Nephron progenitor cell (in vitro differentiated cells): ENCODE data around the gene RDH5.
A peak's percentile ranks its signal among the peaks of the same experiment; 100 is the strongest.

Experiments used
- DNase-seq: peaks from one replicate; pipeline ENCODE4 v3.0.0; 2021
- H3K27ac Mint-ChIP-seq: 2 replicates; pipeline ENCODE4 v1.8.0; 2021; ENCODE audit warnings: mild to moderate bottlenecking, moderate library complexity, mixed read lengths
- H3K27me3 Mint-ChIP-seq: 2 replicates; pipeline ENCODE4 v1.8.0; 2021; ENCODE audit warnings: mild to moderate bottlenecking, low read depth, mixed read lengths; ENCODE audit not compliant: poor library complexity
- H3K36me3 Mint-ChIP-seq: 2 replicates; pipeline ENCODE4 v1.8.0; 2021; ENCODE audit warnings: low read depth, mixed read lengths
- H3K4me1 Mint-ChIP-seq: 2 replicates; pipeline ENCODE4 v1.8.0; 2021; ENCODE audit warnings: mixed read lengths
- H3K4me3 Mint-ChIP-seq: 2 replicates; pipeline ENCODE4 v1.8.0; 2021; ENCODE audit warnings: mild to moderate bottlenecking, moderate library complexity, mixed read lengths
- H3K9me3 Mint-ChIP-seq: 2 replicates; pipeline ENCODE4 v1.8.0; 2021; ENCODE audit warnings: mild to moderate bottlenecking, moderate library complexity, mixed read lengths
- CTCF ChIP-seq: fragments of 200-600 bp; sonication (generic); IDR thresholded peaks from 2 replicates; pipeline ENCODE4 v1.5.0; 2021; ENCODE audit warnings: antibody characterized with exemption

The RDH5 gene

GRCh38 chr12:55713721-55714120 is 6.5 kb upstream of the RDH5 start:
- peaks cover 38% of the 10 kb centered on the region for H3K4me1 Mint-ChIP-seq
- H3K27ac Mint-ChIP-seq, result no peak overlapping the region
- H3K9me3 Mint-ChIP-seq, result no peaks in the 10 kb centered on the region
- H3K27me3 Mint-ChIP-seq, result peaks cover 48% of the 10 kb centered on the region
- H3K36me3 Mint-ChIP-seq, result no peaks in the 10 kb centered on the region
- DNase-seq, result no peak
- no peak for TF ChIP-seq CTCF
- H3K4me3 Mint-ChIP-seq, result no peak overlapping the region

- H3K9me3 Mint-ChIP-seq, result no peaks in the 10 kb centered on the region
- TF ChIP-seq CTCF, result no peak
- DNase-seq, result no peak
- H3K4me1 Mint-ChIP-seq, result peaks cover 43% of the 10 kb centered on the region
- no peaks in the 10 kb centered on the region for H3K36me3 Mint-ChIP-seq
- peak overlapping the region; percentile 88 for H3K4me3 Mint-ChIP-seq
- H3K27ac Mint-ChIP-seq, result peak overlapping the region; percentile 95
- peaks cover 33% of the 10 kb centered on the region for H3K27me3 Mint-ChIP-seq
These were observed 4.9 kb upstream of the RDH5 start for GRCh38 chr12:55715169-55715764.

GRCh38 chr12:55715833-55716581 is 4.2 kb upstream of the RDH5 start, which contains the start of gene BLOC1S1:
Gene BLOC1S1, plus strand, starts transcription at chr12:55716046. Its CDS starts 6 bp downstream, at chr12:55716052.
- Mint-ChIP-seq H3K36me3 (no peaks in the 10 kb centered on the region), H3K27me3 (peaks cover 26% of the 10 kb centered on the region), H3K27ac (peak within 1 kb of the TSS; percentile 95), H3K4me3 (peak within 1 kb of the TSS; percentile 88), H3K4me1 (peaks cover 43% of the 10 kb centered on the region), H3K9me3 (no peaks in the 10 kb centered on the region)
- DNase-seq, result peak; percentile 94
- TF ChIP-seq CTCF, result no peak

GRCh38 chr12:55716582-55716957 is 3.6 kb upstream of the RDH5 start:
- H3K27me3 Mint-ChIP-seq, result peaks cover 21% of the 10 kb centered on the region
- DNase-seq, result no peak
- H3K9me3 Mint-ChIP-seq, result no peaks in the 10 kb centered on the region
- TF ChIP-seq CTCF, result no peak
- peak overlapping the region; percentile 88 for H3K4me3 Mint-ChIP-seq
- H3K36me3 Mint-ChIP-seq, result no peaks in the 10 kb centered on the region
- peaks cover 43% of the 10 kb centered on the region for H3K4me1 Mint-ChIP-seq
- no peak overlapping the region for H3K27ac Mint-ChIP-seq

DNA sequence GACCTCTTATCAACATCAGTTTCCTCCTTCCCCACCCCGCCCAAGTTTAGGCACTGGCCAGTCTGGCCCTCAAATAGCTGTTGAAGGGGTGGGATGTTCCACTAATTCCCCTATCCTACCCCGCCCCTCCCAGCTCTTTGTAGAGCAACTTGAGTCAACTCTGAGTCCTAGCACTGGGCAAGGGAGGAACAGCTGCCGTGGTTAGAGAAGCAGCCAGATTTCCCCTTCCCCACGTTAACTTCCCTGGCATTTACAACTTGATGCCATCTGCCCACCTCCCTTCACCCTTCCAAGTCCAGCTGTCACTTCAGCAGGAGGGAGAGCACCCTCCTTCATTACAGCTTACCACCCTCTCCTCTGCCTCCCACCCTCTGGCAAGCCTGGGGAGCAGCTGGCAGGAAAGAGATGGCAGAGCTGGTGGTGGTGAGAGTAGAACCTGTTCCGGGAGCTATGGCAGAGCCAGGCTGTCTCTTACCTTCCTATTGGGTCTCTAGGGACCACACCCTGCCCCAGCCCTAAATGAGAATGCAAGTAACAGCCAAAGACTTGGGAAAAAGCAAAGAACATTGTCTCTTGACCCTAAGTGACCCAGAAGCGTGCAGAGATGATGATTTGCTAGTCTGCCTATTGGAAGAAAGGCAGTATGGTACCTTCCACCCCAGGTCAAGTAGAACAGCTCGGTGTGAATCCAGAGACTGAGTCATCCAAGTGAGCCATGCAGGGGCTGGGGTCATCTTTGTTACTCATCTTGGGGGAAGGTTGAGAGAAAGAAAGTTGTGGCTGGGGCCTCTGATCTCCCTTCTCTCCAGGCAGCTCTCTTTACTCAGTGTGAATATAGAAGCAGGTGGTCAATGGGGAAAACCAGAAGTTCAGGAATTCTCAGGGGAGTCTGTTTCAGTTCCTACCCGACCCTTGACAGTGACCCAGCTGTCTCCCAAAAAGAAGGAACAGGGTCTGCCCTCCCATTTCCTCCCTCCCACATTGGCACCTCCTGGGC is 2.9 kb upstream of the RDH5 start:
- DNase-seq, result no peak
- peaks cover 43% of the 10 kb centered on the region for H3K4me1 Mint-ChIP-seq
- TF ChIP-seq CTCF, result no peak
- H3K4me3 Mint-ChIP-seq, result peak overlapping the region; percentile 88
- H3K27ac Mint-ChIP-seq, result peak overlapping the region; percentile 92
- H3K27me3 Mint-ChIP-seq, result peaks cover 13% of the 10 kb centered on the region
- H3K36me3 Mint-ChIP-seq, result no peaks in the 10 kb centered on the region
- no peaks in the 10 kb centered on the region for H3K9me3 Mint-ChIP-seq
